ENCODE measurements around the gene TUBB3.

DNA sequence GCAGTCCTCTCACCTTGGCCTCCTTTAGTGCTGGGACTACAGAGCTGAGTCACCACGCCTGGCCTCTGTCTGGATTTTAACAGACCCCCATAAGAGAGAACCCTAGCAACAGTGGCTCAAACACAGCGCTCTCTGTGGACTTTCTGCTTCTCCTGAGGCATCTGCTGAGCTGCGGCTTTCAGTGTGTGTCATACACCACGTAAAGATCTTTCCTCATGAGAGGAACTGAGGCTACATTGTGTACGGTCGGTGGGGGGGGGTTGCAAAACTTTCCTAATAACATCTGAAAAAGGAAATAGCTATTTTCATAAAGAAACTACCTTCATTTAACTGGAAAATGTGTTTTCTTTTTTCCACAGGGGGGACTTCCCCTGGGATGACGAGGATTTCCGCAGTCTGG is 58.3 kb downstream of the TUBB3 start:
- TF ChIP-seq POLR2AphosphoS5 (IDR thresholded peaks at IDR 0.05; ENCODE audit: low read depth, low read length), result no peak
- no peak for TF ChIP-seq POLR2A (IDR thresholded peaks at IDR 0.05; ENCODE audit: low read depth, low read length)
- TF ChIP-seq TAF1 (IDR thresholded peaks at IDR 0.05; ENCODE audit: borderline replicate concordance, low read depth, low read length), result no peak

All from GM12892 (cell line).